Measurements from ENCODE around the gene CACFD1. TPM values are rescaled to one million over a fixed set of nuclear protein-coding genes. Genes with fewer than 3 reads are reported as not detected.

CACFD1 gene
- total RNA-seq, 1 experiment from 2014 or later, result 22.5 TPM

GRCh38 chr9:133470427-133470924 is 10.7 kb downstream of the CACFD1 start:
- TF ChIP-seq FOXK1 (CRISPR knock-in tag; IDR thresholded peaks at IDR 0.05) (0 out of 2 replicates have a peak, but pooled peaks have one; percentile 12), NR3C1 (CRISPR knock-in tag; conservative IDR thresholded peaks at IDR 0.05; ENCODE audit: low read depth) (no peak), PRRX2 (CRISPR knock-in tag; IDR thresholded peaks at IDR 0.05) (0 out of 2 replicates have a peak, but pooled peaks have one; percentile 70), ZNF423 (CRISPR knock-in tag; IDR thresholded peaks at IDR 0.05) (peak; percentile 8; the same call in 1 of the 2 replicates), ATF6 (CRISPR knock-in tag; IDR thresholded peaks at IDR 0.05) (no peak), OVOL2 (CRISPR knock-in tag; IDR thresholded peaks at IDR 0.05; ENCODE audit: borderline replicate concordance) (no peak), ZNF416 (CRISPR knock-in tag; IDR thresholded peaks at IDR 0.05) (0 out of 2 replicates have a peak, but pooled peaks have one; percentile 52), TEAD4 (CRISPR knock-in tag; IDR thresholded peaks at IDR 0.05) (no peak)
- CTCF ChIA-PET, result interaction anchor here (0.7 to 1.3 kb wide), 3 partner anchors 9 to 1053 kb away, joined by 3 to 5 read pairs (median 4); partner anchors contain the start of gene SLC2A6
- DNase-seq (ENCODE audit: low spot score) (peak; percentile 34), ATAC-seq (peak; percentile 50)
- POLR2A ChIA-PET, result no interaction called here
- Mint-ChIP-seq H3K27me3 (ENCODE audit: low read depth) (no peaks in the 10 kb centered on the region), H3K9me3 (no peaks in the 10 kb centered on the region), H3K36me3 (peaks cover 5% of the 10 kb centered on the region), H3K4me3 (no peak overlapping the region), H3K27ac (peak overlapping the region; percentile 90), H3K4me1 (0 out of 2 replicates have a peak, but pooled peaks cover 2% of the 10 kb centered on the region)

DNA sequence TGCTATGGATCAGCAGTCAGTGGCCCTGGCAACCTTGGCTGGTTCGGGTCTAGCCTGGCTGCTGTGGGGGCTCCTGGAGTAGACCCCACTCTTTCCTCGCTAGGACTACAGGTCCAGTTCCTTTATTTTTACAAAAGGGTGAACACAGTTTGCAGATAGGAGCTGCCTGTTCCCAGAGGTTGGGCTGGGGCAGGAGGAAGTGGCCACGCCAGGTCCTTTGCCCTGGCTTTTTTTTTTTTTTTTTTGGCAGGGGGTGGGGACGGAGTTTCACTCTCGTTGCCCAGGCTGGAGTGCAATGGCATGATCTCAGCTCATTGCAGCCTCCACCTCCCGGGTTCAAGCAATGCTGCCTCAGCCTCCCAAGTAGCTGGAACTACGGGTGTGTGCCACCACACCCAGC is 11.2 kb downstream of the CACFD1 start:
- Mint-ChIP-seq H3K27ac (no peak overlapping the region; the same call in 1 of the 2 replicates), H3K4me3 (no peak overlapping the region), H3K27me3 (ENCODE audit: low read depth) (no peaks in the 10 kb centered on the region), H3K9me3 (no peaks in the 10 kb centered on the region), H3K36me3 (peaks cover 3% of the 10 kb centered on the region; the same call in 1 of the 2 replicates), H3K4me1 (0 out of 2 replicates have a peak, but pooled peaks cover 2% of the 10 kb centered on the region)
- ATAC-seq, result no peak
- DNase-seq (ENCODE audit: low spot score), result no peak
- TF ChIP-seq CBFB (CRISPR knock-in tag; IDR thresholded peaks at IDR 0.05; ENCODE audit: low read depth) (no peak), E2F1 (CRISPR knock-in tag; IDR thresholded peaks at IDR 0.05) (no peak), TCF7 (CRISPR knock-in tag; IDR thresholded peaks at IDR 0.05; ENCODE audit: low read depth) (no peak), ZNF532 (CRISPR knock-in tag; IDR thresholded peaks at IDR 0.05; ENCODE audit: borderline replicate concordance) (no peak), ESRRA (CRISPR knock-in tag; IDR thresholded peaks at IDR 0.05; ENCODE audit: borderline replicate concordance) (no peak), AR (CRISPR knock-in tag; IDR thresholded peaks at IDR 0.05) (no peak), USF2 (CRISPR knock-in tag; IDR thresholded peaks at IDR 0.05) (no peak)
- TF ChIP-seq, protein P1, sequence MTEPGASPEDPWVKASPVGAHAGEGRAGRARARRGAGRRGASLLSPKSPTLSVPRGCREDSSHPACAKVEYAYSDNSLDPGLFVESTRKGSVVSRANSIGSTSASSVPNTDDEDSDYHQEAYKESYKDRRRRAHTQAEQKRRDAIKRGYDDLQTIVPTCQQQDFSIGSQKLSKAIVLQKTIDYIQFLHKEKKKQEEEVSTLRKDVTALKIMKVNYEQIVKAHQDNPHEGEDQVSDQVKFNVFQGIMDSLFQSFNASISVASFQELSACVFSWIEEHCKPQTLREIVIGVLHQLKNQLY (CRISPR knock-in tag; IDR thresholded peaks at IDR 0.05), result no peak
- TF ChIP-seq, protein P2, sequence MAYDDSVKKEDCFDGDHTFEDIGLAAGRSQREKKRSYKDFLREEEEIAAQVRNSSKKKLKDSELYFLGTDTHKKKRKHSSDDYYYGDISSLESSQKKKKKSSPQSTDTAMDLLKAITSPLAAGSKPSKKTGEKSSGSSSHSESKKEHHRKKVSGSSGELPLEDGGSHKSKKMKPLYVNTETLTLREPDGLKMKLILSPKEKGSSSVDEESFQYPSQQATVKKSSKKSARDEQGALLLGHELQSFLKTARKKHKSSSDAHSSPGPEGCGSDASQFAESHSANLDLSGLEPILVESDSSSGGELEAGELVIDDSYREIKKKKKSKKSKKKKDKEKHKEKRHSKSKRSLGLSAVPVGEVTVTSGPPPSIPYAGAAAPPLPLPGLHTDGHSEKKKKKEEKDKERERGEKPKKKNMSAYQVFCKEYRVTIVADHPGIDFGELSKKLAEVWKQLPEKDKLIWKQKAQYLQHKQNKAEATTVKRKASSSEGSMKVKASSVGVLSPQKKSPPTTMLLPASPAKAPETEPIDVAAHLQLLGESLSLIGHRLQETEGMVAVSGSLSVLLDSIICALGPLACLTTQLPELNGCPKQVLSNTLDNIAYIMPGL (CRISPR knock-in tag; IDR thresholded peaks at IDR 0.05), result no peak
- POLR2A ChIA-PET, result no interaction called here
- CTCF ChIA-PET, result interaction anchor here (0.7 to 1.3 kb wide), 2 partner anchors 16 to 1053 kb away, joined by 4 to 5 read pairs; no protein-coding TSS in a partner anchor

Measured in WTC11 (cell line).